Omental fat pad (tissue), 4 donors: ENCODE results near the gene DDX41. TPM values are rescaled to one million over a fixed set of nuclear protein-coding genes. Genes with fewer than 3 reads are reported as not detected.

Experiments
- ATAC-seq: fragments of 150-250 bp; one replicate; pipeline ENCODE4 v1.9.1; 2016; ENCODE audit warnings: mild to moderate bottlenecking, moderate library complexity; ENCODE audit not compliant: low FRiP score
- DNase-seq: peaks from one replicate; pipeline ENCODE4 v3.0.0-alpha.2; 2019; ENCODE audit warnings: low spot score
- CTCF ChIP-seq, 3 donors: fragments of 450-650 bp; IDR thresholded peaks; one replicate each; pipeline ENCODE4 v1.5.1; 2016 to 2017; ENCODE audit warnings: antibody characterized with exemption in 3 of 3, mild to moderate bottlenecking in 3 of 3, moderate library complexity in 2 of 3
- total RNA-seq, 4 donors: library from RNA; depleted of rRNA; stranded (reverse); fragments of >200 nt; gene quantifications; one replicate each; pipeline ENCODE4 v1.1.0, GENCODE V29; 2016

Gene DDX41
- total RNA-seq, 4 donors from 2014 or later: 66.2 to 93.7 (median 73.6) TPM

GRCh38 chr5:177472460-177473442 lies 44.0 kb downstream of the DDX41 start:
- no peak for DNase-seq
- ATAC-seq: peak; percentile 39
- no peak for TF ChIP-seq CTCF (IDR thresholded peaks at IDR 0.05)

GRCh38 chr5:177471610-177472356 lies 45.0 kb downstream of the DDX41 start:
- TF ChIP-seq CTCF (IDR thresholded peaks at IDR 0.05): no peak
- ATAC-seq: no peak
- no peak for DNase-seq

GRCh38 chr5:177470759-177471536 lies 45.8 kb downstream of the DDX41 start:
- ATAC-seq (no peak), DNase-seq (no peak)
- TF ChIP-seq CTCF (IDR thresholded peaks at IDR 0.05): no peak

GRCh38 chr5:177469750-177470525 lies 46.8 kb downstream of the DDX41 start:
- DNase-seq (no peak), ATAC-seq (no peak)
- TF ChIP-seq CTCF (IDR thresholded peaks at IDR 0.05): no peak

- no peak for ATAC-seq
Observed at GRCh38 chr5:177468685-177469628, 47.8 kb downstream of the DDX41 start.

More at GRCh38 chr5:177468685-177469628, 47.8 kb downstream of the DDX41 start:
- no peak for DNase-seq
- no peak for TF ChIP-seq CTCF (IDR thresholded peaks at IDR 0.05)
